Measurements from ENCODE around the gene NDUFB8.

Gene NDUFB8

DNA sequence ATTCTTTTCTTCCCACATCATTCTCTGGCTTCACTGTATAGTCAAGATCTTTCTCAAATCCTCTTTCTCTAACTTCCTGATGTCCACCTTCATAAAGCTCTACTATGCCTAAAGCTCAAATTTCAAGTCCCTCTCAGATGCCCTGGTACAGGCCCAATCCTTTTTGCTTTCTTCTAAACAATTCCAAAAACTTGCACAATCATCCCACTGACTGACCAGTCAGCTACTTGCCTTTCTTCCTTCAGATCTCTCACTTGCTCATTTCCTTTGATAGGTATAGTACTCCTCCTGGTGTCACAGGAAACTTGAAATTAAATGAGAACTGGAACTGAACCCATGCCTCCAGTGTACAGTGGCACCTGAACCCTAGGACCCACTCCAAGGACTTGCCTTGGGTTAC, 28.2 kb downstream of the NDUFB8 start:
- TF ChIP-seq, protein P1, sequence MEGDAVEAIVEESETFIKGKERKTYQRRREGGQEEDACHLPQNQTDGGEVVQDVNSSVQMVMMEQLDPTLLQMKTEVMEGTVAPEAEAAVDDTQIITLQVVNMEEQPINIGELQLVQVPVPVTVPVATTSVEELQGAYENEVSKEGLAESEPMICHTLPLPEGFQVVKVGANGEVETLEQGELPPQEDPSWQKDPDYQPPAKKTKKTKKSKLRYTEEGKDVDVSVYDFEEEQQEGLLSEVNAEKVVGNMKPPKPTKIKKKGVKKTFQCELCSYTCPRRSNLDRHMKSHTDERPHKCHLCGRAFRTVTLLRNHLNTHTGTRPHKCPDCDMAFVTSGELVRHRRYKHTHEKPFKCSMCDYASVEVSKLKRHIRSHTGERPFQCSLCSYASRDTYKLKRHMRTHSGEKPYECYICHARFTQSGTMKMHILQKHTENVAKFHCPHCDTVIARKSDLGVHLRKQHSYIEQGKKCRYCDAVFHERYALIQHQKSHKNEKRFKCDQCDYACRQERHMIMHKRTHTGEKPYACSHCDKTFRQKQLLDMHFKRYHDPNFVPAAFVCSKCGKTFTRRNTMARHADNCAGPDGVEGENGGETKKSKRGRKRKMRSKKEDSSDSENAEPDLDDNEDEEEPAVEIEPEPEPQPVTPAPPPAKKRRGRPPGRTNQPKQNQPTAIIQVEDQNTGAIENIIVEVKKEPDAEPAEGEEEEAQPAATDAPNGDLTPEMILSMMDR (IDR thresholded peaks at IDR 0.05; ENCODE audit: low read depth, low read length): no peak
- H3K36me3 ChIP-seq: no peaks in the 10 kb centered on the region
- no peaks in the 10 kb centered on the region for H3K27me3 ChIP-seq
- H3K4me3 ChIP-seq (ENCODE audit: low read depth, low read length): no peak overlapping the region
- no peaks in the 10 kb centered on the region for H3K4me1 ChIP-seq
- H3K9me3 ChIP-seq: no peaks in the 10 kb centered on the region
- no peak for DNase-seq

- no peak for DNase-seq
- H3K9me3 ChIP-seq: no peaks in the 10 kb centered on the region
- no peak overlapping the region for H3K4me3 ChIP-seq (ENCODE audit: low read depth, low read length)
- no peaks in the 10 kb centered on the region for H3K27me3 ChIP-seq
- H3K36me3 ChIP-seq: no peaks in the 10 kb centered on the region
- no peaks in the 10 kb centered on the region for H3K4me1 ChIP-seq
- TF ChIP-seq, protein P1 (IDR thresholded peaks at IDR 0.05; ENCODE audit: low read depth, low read length): no peak
Measured at GRCh38 chr10:100498059-100498458, 31.6 kb downstream of the NDUFB8 start.

GRCh38 chr10:100496567-100496966, 33.1 kb downstream of the NDUFB8 start:
- DNase-seq: no peak
- Histone ChIP-seq H3K36me3 (no peaks in the 10 kb centered on the region), H3K27me3 (no peaks in the 10 kb centered on the region), H3K4me1 (no peaks in the 10 kb centered on the region), H3K4me3 (ENCODE audit: low read depth, low read length) (no peak overlapping the region), H3K9me3 (no peaks in the 10 kb centered on the region)
- TF ChIP-seq, protein P1 (IDR thresholded peaks at IDR 0.05; ENCODE audit: low read depth, low read length): no peak

DNA sequence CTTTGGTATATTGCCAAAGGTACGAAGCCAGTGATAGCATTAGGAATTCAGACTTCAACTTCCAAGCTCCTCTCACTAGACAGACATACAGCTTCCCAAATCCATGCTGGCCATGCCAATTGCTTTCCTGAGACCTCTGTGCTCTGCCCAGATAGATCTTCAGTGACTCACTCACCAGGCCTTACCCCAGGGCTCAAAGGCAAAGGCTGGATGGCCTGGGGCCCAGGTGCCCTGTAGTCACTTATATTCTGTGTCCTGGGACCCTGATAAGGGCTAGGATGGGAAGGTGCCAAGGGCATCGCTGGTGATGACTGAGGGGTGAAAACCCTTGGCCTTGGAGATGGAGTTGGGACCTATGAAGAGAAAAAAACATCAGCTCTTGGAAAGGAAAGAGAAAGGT, 39.1 kb downstream of the NDUFB8 start:
- DNase-seq: no peak
- H3K4me3 ChIP-seq (ENCODE audit: low read depth, low read length): no peak overlapping the region
- H3K9me3 ChIP-seq: no peaks in the 10 kb centered on the region
- no peaks in the 10 kb centered on the region for H3K27me3 ChIP-seq
- no peaks in the 10 kb centered on the region for H3K4me1 ChIP-seq
- no peaks in the 10 kb centered on the region for H3K36me3 ChIP-seq
- TF ChIP-seq, protein P1 (IDR thresholded peaks at IDR 0.05; ENCODE audit: low read depth, low read length): no peak

GRCh38 chr10:100489396-100489795, 40.3 kb downstream of the NDUFB8 start:
- no peaks in the 10 kb centered on the region for H3K36me3 ChIP-seq
- no peaks in the 10 kb centered on the region for H3K4me1 ChIP-seq
- TF ChIP-seq, protein P1 (IDR thresholded peaks at IDR 0.05; ENCODE audit: low read depth, low read length): no peak
- DNase-seq: no peak
- no peaks in the 10 kb centered on the region for H3K27me3 ChIP-seq
- H3K9me3 ChIP-seq: no peaks in the 10 kb centered on the region
- no peak overlapping the region for H3K4me3 ChIP-seq (ENCODE audit: low read depth, low read length)

DNA sequence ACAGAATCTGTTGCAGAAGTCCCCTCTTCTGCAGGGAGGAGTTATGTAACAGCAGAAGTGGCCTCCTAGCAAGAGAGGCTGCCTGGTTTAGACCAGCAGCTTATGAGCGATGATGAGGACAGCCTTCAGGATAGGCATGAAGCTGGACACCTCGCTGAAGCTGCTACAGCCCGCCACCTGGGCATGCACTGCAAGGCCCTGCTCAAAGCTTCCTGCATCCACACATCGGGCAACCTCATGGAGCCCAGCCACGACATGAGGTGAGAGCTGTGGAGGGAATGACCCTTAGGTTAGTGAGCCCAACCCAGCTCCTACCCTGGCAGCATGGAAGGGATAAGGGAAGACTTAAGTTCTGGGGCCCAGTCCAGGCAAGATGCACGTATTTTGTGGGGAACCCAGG, 42.1 kb downstream of the NDUFB8 start:
- H3K36me3 ChIP-seq: no peaks in the 10 kb centered on the region

More for the DNA sequence above, 42.1 kb downstream of the NDUFB8 start:
- Histone ChIP-seq H3K4me3 (ENCODE audit: low read depth, low read length) (no peak overlapping the region), H3K9me3 (no peaks in the 10 kb centered on the region), H3K27me3 (peaks cover 14% of the 10 kb centered on the region), H3K4me1 (no peaks in the 10 kb centered on the region)
- DNase-seq: no peak
- TF ChIP-seq, protein P1 (IDR thresholded peaks at IDR 0.05; ENCODE audit: low read depth, low read length): no peak
